Fibroblast of lung (primary cell): Measurements from ENCODE around the gene SLX9. TPM values are rescaled to one million over a fixed set of nuclear protein-coding genes. Genes with fewer than 3 reads are reported as not detected.
"Not testable (repeated sequence)": the region's sequence is repeated elsewhere in the genome, so short reads cannot be mapped to it uniquely, and the experiment has no call there.

Experiments used
- DNase-seq, 2 donors: peaks; one replicate each; pipeline versions ENCODE4 v3.0.0 to v3.0.0-alpha.2; 2010; ENCODE audit warnings: low read depth in 2 of 2
- H2AFZ ChIP-seq: 2 replicates; pipeline ENCODE4 v1.5.1; 2012; ENCODE audit warnings: low read length, control low read depth, inconsistent platforms
- H3K27ac ChIP-seq: 2 replicates; pipeline ENCODE4 v1.5.1; 2011; ENCODE audit warnings: low read length, control low read depth; ENCODE audit not compliant: insufficient read depth
- H3K27me3 ChIP-seq: 2 replicates; pipeline ENCODE4 v1.5.1; 2011; ENCODE audit warnings: mild to moderate bottlenecking, low read length; ENCODE audit not compliant: control insufficient read depth, insufficient read depth
- H3K36me3 ChIP-seq: 2 replicates; pipeline ENCODE4 v1.5.1; 2011; ENCODE audit warnings: low read length; ENCODE audit not compliant: control insufficient read depth, insufficient read depth
- H3K4me1 ChIP-seq: 2 replicates; pipeline ENCODE4 v1.5.1; 2011; ENCODE audit warnings: low read length; ENCODE audit not compliant: control insufficient read depth, insufficient read depth; ENCODE audit errors: extremely low read depth
- H3K4me2 ChIP-seq: 2 replicates; pipeline ENCODE4 v1.5.1; 2011; ENCODE audit warnings: low read length, control low read depth; ENCODE audit not compliant: insufficient read depth; ENCODE audit errors: extremely low read depth
- H3K4me3 ChIP-seq, 4 experiments: fragments of 200-600 bp in 1 of 4; sonication (generic) in 1 of 4; replicated peaks in 1 of 4; 2 replicates each; pipeline ENCODE4 v1.5.1; 2011 to 2016; ENCODE audit warnings: low read length in 4 of 4, low read depth in 3 of 4, mild to moderate bottlenecking in 3 of 4, control low read depth in 2 of 4, inconsistent platforms in 1 of 4, mixed read lengths in 1 of 4; ENCODE audit not compliant: insufficient read depth in 1 of 4; ENCODE audit errors: control extremely low read depth in 1 of 4
- H3K79me2 ChIP-seq: 2 replicates; pipeline ENCODE4 v1.5.1; 2012; ENCODE audit warnings: mild to moderate bottlenecking, low read length, inconsistent platforms; ENCODE audit not compliant: control insufficient read depth, insufficient read depth
- H3K9ac ChIP-seq: 2 replicates; pipeline ENCODE4 v1.5.1; 2011; ENCODE audit warnings: mild to moderate bottlenecking, low read length, control low read depth; ENCODE audit not compliant: insufficient read depth
- H3K9me3 ChIP-seq: 2 replicates; pipeline ENCODE4 v1.5.1; 2012; ENCODE audit warnings: low read depth, low read length; ENCODE audit not compliant: control insufficient read depth, insufficient read depth
- H4K20me1 ChIP-seq: 2 replicates; pipeline ENCODE4 v1.5.1; 2011; ENCODE audit warnings: low read length; ENCODE audit not compliant: control insufficient read depth, insufficient read depth; ENCODE audit errors: extremely low read depth
- EZH2 ChIP-seq: IDR thresholded peaks from 2 replicates; pipeline ENCODE4 v1.5.1; 2012; ENCODE audit warnings: low read length, control low read depth, mild to moderate bottlenecking; ENCODE audit errors: missing control alignments
- polyA plus RNA-seq, 2 donors: library from polyadenylated mRNA; depleted of rRNA in 1 of 2; stranded (reverse) in 1 of 2; unstranded in 1 of 2; fragments of >200 nt; gene quantifications; 2 replicates each; pipeline ENCODE4 v1.2.1, GENCODE V29; 2011 to 2012; ENCODE audit warnings: missing spikeins in 1 of 2
- total RNA-seq: library from RNA; depleted of rRNA; stranded (reverse); fragments of >200 nt; gene quantifications from 2 replicates; pipeline ENCODE4 v1.2.1, GENCODE V29; 2014
- TF ChIP-seq, protein P1 (sequence below), 2 donors: IDR thresholded peaks in 1 of 2; conservative IDR thresholded peaks in 1 of 2; 1 replicate in 1 of 2; 2 replicates in 1 of 2; pipeline ENCODE4 v1.5.1; 2011 to 2012; ENCODE audit warnings: low read length in 2 of 2, control low read depth in 1 of 2, inconsistent platforms in 1 of 2, low read depth in 1 of 2, mild to moderate bottlenecking in 1 of 2

The SLX9 gene
- total and polyA plus RNA-seq, 2 donors (not counting 1 experiment from before 2014, with no cell fraction given), result 9.7 to 14.9 TPM

DNA sequence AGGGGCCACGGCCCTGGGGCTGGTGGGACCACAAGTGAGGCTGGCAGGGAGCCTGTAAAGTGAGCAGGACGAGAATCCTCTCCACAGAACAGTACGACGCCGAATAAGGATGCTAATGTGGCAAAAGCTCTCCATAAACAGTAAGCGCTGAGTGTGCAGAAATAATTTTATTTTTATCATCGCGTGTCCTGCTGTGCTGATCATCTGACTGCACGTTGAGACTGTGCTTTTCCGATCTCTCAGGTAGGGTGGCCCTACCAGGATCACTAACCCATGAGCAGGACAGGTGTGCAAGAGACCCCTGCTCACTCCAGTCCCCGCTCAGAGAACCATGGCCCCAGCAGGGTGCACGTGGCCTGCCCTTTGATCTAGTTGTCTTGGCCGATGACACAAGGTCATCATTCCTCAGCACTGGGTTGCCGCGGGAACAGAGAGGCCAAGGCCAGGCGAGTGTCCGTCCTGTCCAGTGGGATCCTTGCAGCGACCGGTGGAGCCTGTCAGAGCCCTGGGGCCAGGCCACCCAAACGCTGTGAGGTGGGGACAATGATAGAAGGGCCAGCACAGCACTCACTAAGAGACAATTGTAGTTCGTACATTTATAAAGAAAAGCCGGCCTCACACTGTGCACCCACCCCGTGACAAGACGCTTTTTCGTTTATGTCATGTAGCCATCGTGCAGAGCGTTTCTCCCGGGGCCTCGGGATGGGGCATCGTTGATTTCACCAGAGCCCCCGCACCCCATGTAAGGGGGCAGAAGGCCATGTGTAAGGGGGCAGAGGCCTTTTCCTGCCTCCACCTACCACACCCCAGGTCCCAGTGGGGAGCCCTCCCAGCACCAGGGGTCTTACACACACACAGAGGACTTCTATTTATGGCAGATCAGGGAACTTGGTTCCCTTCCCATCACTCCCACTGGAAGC, 81.9 kb downstream of the SLX9 start:
- Histone ChIP-seq H3K9ac (no peak overlapping the region), H3K36me3 (no peaks in the 10 kb centered on the region), H3K79me2 (no peaks in the 10 kb centered on the region), H3K9me3 (no peaks in the 10 kb centered on the region), H3K27ac (no peak overlapping the region), H2AFZ (no peak overlapping the region), H3K4me2 (no peak overlapping the region), H3K4me1 (no peaks in the 10 kb centered on the region), H3K4me3 (no peak overlapping the region), H3K27me3 (no peaks in the 10 kb centered on the region), H4K20me1 (no peaks in the 10 kb centered on the region)
- TF ChIP-seq, protein P1, sequence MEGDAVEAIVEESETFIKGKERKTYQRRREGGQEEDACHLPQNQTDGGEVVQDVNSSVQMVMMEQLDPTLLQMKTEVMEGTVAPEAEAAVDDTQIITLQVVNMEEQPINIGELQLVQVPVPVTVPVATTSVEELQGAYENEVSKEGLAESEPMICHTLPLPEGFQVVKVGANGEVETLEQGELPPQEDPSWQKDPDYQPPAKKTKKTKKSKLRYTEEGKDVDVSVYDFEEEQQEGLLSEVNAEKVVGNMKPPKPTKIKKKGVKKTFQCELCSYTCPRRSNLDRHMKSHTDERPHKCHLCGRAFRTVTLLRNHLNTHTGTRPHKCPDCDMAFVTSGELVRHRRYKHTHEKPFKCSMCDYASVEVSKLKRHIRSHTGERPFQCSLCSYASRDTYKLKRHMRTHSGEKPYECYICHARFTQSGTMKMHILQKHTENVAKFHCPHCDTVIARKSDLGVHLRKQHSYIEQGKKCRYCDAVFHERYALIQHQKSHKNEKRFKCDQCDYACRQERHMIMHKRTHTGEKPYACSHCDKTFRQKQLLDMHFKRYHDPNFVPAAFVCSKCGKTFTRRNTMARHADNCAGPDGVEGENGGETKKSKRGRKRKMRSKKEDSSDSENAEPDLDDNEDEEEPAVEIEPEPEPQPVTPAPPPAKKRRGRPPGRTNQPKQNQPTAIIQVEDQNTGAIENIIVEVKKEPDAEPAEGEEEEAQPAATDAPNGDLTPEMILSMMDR (conservative IDR thresholded peaks at IDR 0.05 in 1 of 2, IDR thresholded peaks at IDR 0.05 in 1 of 2; ENCODE audit: low read depth in 1 of 2, low read length in 2 of 2), result no peak
- TF ChIP-seq EZH2, result no peak
- no peak for DNase-seq

DNA sequence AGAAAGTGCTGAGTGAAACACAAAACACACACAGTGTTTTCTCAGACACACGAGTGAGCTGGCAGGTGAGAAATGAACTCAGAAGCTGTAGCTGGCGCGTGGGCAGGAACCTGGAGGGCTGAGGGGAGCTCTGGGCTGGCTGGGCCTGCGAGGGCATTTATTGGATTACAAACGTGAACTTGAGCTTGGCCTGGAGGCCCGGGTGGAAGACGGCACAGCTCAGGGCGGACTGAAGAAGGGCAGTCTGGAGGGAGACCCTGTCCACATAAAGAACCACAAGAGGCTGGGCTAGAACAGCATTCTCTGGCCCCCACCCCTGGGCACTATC, 82.5 kb downstream of the SLX9 start:
- DNase-seq, result no peak
- Histone ChIP-seq H3K4me2 (no peak overlapping the region), H2AFZ (no peak overlapping the region), H4K20me1 (no peaks in the 10 kb centered on the region), H3K4me3 (no peak overlapping the region), H3K27ac (no peak overlapping the region), H3K9ac (no peak overlapping the region), H3K36me3 (no peaks in the 10 kb centered on the region), H3K27me3 (no peaks in the 10 kb centered on the region), H3K9me3 (no peaks in the 10 kb centered on the region), H3K4me1 (no peaks in the 10 kb centered on the region), H3K79me2 (no peaks in the 10 kb centered on the region)
- TF ChIP-seq, protein P1 (conservative IDR thresholded peaks at IDR 0.05 in 1 of 2, IDR thresholded peaks at IDR 0.05 in 1 of 2; ENCODE audit: low read depth in 1 of 2, low read length in 2 of 2), result no peak
- no peak for TF ChIP-seq EZH2

DNA sequence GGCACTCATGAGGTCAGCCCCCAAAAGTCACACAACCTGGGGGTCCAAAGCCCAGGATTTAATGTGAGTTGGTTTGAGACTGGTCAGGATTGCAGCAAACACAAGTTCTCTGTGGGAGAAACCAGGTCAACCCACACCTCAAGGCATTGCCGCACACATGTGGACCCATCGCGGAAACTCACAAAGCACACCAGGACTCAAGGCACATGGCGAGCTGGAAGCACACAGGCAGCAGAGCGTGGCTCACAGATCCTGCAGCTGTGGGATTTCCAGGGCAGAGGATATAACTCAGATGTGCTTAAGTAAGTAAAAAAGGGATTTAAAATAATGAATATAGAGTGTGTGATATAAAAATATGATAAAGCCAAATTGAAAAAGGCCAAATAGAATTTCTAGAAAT, 82.9 kb downstream of the SLX9 start:
- TF ChIP-seq, protein P1 (conservative IDR thresholded peaks at IDR 0.05 in 1 of 2, IDR thresholded peaks at IDR 0.05 in 1 of 2; ENCODE audit: low read depth in 1 of 2, low read length in 2 of 2), result no peak
- no peak for TF ChIP-seq EZH2
- Histone ChIP-seq H3K79me2 (no peaks in the 10 kb centered on the region), H4K20me1 (no peaks in the 10 kb centered on the region), H2AFZ (no peak overlapping the region), H3K4me2 (no peak overlapping the region), H3K4me1 (no peaks in the 10 kb centered on the region), H3K9me3 (no peaks in the 10 kb centered on the region), H3K4me3 (no peak overlapping the region), H3K27me3 (no peaks in the 10 kb centered on the region), H3K9ac (no peak overlapping the region), H3K27ac (no peak overlapping the region), H3K36me3 (no peaks in the 10 kb centered on the region)
- DNase-seq, result no peak

DNA sequence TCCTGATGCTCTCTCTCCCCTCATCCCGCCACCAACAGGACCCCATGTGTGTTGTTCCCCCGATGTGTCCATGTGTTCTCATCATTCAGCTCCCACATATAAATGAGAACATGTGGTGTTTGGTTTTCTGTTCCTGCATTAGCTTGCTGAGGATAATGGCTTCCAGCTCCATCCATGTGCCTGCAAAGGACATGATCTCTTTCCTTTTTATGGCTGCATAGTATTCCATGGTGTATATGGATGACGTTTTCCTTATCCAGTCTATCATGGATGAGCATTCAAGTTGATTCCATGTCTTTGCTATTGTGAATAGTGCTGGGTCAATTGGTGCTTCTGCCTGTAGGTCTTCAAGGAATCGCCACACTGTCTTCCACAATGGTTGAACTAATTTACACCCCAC, 84.7 kb downstream of the SLX9 start:
- H4K20me1 ChIP-seq, H3K27me3 ChIP-seq, H3K4me1 ChIP-seq, DNase-seq, H3K4me3 ChIP-seq, H3K36me3 ChIP-seq, H2AFZ ChIP-seq, H3K4me2 ChIP-seq, H3K79me2 ChIP-seq, H3K9ac ChIP-seq, H3K9me3 ChIP-seq, H3K27ac ChIP-seq: not testable (repeated sequence)
